Activated CD4-positive, alpha-beta T cell treated with anti-CD3 and anti-CD28 coated beads, Interleukin-2, amount 50 U/mL, for 1 hour (primary cell): ENCODE data around the gene MBTPS1.

ENCODE experiments used
- DNase-seq: peaks from one replicate; pipeline ENCODE4 v3.0.0-alpha.2; 2020

MBTPS1 gene

DNA sequence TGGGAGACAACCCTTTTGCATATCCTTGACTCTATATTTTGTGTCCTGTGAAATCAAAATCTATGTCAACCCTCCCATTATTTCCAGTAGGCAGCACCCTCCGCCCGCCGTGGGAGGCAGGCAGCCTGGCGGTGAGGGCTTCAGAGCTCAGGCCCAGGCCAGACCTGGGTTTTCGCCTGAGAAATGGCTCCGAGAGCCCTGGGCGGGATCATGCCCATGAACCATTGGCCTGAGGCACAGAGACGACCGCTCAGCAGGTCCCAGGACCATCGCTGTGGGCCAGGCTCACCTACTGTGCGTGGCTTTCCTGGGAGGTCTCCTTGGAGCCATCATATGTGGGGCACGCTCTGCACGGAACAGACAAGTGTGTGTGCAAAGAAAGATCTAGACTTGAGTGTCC lies 67.9 kb downstream of the MBTPS1 start:
- DNase-seq = no peak

DNA sequence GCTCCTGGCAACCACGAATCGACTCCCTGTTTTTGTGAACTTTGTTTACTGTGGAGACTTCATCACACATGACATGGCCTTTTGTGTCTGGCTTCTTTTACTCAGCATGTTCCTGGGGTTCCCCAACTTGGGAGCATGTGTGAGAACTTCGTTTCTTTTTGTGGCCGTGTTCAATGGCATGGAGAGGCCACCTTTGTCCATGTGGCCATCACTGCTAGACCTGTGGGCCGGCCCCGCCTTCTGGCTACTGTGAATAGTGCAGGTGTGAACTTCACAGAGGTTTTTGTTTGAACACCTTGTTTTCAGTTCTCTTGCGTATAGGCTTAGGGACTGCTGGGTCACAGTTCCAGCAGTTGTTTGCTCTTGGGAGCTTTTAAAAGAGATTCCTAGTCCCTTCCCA lies 68.5 kb downstream of the MBTPS1 start:
- DNase-seq = no peak

GRCh38 chr16:84047626-84048025 lies 69.1 kb downstream of the MBTPS1 start:
- no peak for DNase-seq

- no peak for DNase-seq
Measured at GRCh38 chr16:84047206-84047605, 69.5 kb downstream of the MBTPS1 start.

DNA sequence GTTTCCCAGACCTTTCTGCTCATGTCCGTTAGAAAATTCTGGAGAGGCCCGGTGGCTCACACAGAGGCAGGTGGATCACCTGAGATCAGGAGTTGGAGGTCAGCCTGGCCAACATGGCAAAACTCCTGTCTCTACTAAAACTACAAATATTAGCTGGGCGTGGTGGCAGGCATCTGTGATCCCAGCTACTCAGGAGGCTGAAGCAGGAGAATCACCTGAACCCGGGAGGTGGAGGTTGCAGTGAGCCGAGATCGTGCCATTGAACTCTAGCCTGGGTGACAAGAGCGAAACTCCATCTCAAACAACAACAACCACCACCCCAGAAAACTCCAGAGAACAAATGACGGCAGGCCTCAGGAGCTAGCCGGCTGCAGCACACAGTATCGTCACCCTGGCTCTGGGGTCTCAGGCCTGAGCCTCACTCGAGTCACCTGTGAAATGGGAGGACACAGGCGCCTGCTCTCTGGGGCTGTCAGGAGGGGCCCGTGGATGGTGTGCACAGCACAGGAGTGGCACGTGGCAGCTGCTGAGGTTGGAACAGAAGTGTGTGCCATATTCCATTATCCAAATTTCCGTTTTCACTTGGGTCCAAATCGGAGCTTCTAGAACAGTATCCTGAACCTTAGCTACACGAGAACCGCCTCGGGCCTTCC lies 70.8 kb downstream of the MBTPS1 start:
- no peak for DNase-seq

- DNase-seq = no peak
Measured at GRCh38 chr16:84045001-84045817, 71.5 kb downstream of the MBTPS1 start.

GRCh38 chr16:84044118-84044488 lies 72.6 kb downstream of the MBTPS1 start:
- no peak for DNase-seq

DNA sequence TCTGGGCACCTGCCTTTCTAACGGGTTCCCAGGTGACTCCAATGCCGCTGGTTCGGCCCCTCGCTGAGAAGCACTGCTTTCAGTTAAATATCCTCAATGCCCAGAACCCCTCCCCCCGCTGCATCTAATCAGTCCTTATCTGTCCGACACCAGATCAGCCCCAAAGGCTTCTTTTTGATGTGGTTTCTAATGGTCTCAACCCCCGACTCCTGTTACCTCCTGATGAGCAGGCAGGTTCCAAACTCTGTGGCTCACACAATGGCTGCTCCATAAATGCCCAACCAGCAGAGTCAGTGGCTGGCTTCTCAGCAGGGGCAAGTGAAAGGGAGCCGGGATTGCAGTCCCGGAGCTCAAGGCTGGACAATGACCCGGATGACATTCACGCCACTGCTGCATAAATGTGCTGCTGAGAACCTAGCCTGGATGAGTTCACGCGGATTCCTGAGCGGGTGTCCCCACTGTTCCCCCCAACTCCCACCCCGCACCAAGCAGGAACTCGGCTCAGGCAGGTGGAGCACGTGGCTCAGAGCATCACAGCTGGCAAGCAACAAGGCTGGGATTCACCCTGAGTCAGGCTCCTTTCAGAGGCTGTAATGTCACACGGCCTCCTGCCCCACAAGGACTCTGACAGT lies 73.1 kb downstream of the MBTPS1 start:
- no peak for DNase-seq

DNA sequence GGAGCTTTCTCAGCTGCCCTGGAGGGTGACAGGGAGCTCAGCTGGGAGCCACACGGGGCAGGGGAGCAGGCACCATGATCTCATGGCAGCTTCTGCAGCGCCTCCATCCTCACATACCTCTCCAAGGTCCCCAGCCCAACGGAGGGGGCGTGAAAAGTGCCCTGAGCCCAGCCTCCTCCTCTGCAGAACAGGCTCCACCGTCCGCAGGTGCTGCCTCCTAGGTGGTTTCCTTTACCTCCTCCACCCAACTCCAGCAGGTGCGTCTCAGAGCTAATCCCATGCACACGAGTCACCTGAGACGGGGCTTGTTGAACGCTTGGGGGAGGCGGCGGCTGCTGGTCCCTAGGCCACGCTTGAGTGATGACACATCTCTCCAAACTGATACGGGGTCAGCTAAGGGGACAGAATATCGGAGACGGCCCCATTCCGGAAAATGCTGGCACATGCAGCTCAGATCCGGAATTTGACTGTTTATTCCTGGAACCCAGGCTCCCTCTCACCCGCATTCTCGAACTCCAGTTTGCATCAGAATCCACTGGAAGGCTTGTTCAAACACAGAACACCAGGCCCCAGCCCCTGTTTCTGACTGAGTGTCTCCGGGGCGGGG lies 73.8 kb downstream of the MBTPS1 start:
- DNase-seq = no peak

DNA sequence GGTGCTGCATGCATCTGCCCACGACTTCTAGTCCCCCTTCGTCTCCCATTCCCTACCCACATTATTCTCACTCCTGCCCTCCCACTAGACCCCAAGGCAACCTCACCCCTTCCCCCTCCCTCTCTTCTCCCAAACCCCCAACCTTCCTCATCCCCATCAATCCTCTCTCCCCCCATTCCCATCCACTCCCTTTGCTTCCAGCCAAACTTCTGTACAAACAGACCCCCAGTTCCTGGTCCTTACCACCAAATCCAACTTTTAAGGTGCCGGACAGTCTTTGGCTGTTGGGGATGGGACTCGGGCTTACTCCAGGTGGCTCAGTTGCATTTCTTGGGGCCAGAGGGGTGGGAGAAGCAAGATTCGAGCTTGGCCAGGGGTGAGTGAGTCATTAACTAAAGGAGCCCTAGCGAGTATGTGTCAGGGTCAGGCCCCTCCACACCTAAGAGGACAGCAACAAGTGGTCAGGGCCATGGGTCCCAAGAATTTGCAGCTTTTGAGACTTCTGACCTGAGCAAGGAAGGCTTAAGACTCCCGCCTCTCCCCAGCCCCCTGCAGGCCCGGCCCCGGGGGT lies 74.3 kb downstream of the MBTPS1 start, which contains the start of gene SLC38A8:
SLC38A8 (minus strand) TSS at position 488 of the 571 bp plus-strand sequence. CDS start 638 bp downstream, outside the sequence.
- DNase-seq = no peak

GRCh38 chr16:84041881-84042280 lies 74.9 kb downstream of the MBTPS1 start:
- DNase-seq = no peak

DNA sequence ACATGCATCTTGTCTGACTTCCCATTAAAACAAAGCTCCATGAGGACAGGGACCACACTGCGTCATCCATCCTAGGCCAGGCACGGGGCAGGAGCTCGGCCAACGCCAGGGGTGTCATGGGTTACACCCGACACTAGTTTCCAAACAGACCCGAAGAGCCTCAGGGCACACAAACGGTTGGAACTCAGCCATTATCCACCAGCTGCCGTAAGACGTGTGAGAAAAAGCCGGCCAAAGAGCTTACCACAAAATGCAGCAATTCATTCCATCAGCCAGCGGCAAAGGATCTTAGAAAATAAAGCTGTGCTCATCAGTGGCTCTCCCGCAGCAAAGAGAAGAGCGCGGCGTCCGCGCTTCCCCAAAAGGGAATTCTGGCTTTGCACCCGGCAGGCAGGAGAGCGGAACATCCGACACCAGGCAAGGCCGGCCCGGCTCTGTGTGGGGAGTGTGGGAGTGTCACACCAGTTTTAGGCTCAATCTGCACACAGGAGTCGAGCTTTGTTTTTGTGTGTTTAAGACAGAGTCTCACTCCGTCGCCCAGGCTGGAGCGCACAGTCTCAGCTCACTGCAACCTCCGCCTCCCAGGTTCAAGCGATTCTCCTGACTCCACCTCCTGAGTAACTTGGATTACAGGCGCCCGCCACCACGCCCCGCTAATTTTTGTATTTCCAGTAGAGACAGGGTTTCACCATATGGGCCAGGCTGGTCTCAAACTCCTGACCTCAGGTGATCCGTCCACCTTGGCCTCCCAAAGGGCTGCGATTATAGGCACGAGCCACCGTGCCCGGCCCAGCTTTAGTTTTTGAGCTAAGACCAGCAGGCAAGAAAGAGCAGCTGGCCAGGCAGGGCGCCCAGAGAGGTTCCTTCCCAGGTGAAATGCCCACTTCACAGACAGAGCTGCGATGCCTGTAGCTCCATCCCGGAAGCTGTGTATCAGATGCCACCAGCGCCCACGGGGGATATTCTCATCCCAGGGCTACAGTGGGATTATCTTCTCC lies 75.6 kb downstream of the MBTPS1 start:
- DNase-seq = no peak

DNA sequence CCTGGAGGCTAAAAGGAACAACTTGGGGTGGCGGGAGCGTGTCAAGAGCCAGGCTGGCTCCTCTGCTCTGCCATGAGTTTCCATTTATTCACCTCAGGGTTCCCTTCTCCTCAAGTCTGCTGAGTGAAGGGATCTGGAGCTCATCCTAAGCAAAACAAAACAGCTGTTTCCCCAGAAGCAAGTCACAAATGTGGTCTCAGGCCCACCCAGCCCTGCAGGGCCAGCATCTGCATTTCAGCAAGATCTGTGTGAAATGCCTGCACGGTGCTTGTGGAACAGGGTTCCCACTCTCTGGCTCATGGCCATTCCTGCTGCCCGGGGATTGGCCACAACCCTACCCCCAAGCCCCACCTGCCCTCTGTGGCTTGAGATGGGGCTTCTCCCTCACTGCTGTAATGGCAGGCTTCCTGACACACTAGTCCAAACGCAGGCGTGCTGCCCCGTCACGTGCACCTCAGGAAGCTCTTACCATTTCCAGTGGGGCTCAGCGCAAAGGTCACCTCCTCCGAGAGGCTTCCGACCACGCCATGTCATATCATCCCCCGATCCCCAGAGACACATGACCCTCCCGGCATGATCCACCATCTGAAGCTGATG lies 76.4 kb downstream of the MBTPS1 start:
- DNase-seq = no peak

- no peak for DNase-seq
Measured at GRCh38 chr16:84039696-84040095, 77.0 kb downstream of the MBTPS1 start.

GRCh38 chr16:84038469-84038868 lies 78.3 kb downstream of the MBTPS1 start:
- DNase-seq = no peak

- no peak for DNase-seq
Measured at GRCh38 chr16:84036982-84037425, 79.7 kb downstream of the MBTPS1 start.

- DNase-seq = no peak
Measured at GRCh38 chr16:84036131-84036530, 80.6 kb downstream of the MBTPS1 start.

DNA sequence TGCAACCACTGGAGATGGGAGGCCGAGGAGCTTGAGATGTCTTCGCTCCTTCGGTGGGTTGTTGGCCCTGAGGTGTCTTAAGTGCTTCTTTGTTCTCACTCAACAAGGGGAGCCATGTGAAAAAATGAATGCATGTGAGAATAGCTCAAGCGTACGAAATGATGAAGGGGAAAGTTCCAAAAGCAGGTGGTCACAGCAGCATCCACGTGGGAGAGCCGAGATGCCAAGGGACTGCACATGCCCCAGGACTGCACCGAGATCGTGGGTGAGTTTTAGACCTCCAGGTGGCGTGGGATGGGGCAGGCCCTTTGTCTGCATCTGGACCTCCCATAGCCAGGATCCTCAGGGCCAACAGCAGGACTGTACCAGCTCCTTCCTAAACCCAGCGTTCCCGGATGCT lies 82.2 kb downstream of the MBTPS1 start:
- DNase-seq = no peak

GRCh38 chr16:84033251-84034195 lies 83.2 kb downstream of the MBTPS1 start:
- DNase-seq = no peak
